Kidney glomerular epithelial cell (primary cell): ENCODE results near the gene RASGRP3.

Source experiments
- DNase-seq: peaks from one replicate; lab custom pipeline; 2025; lab: John Stamatoyannopoulos, UW

RASGRP3 gene

DNA sequence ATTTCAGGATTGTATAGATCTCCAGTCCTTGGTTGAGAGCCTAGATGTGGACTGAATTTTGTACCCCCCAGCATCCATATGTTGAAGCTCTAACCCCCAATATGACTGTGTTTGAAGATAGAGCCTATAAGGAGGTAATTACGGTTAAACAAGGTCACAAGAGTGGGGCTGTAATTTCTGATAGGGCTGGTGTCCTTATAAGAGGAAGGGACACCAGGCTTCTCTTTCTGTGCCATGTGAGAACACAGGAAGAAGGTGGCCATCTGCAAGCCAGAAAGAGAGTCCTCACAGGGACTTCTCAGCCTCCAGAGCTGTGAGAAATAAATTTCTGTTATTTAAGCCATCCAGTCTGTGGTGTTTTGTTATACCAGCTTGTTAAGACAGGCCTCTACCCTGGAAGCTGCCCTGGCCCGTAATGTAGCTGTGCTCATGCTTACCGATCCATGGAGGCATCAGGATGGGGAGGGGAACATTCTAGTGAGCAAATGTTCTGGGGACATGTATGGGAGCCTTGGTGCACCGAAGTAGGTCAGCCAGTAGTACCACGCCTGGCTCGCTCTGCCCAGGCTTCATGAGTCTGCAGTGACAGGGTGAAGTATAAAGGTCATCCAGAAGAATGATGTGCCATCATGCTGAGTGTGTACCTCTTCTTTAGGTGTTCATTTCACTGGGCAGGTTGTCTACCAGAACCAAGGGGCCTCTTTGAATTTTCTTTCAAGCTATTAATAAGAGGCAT, 16.1 kb downstream of the RASGRP3 start:
- no peak for DNase-seq

DNA sequence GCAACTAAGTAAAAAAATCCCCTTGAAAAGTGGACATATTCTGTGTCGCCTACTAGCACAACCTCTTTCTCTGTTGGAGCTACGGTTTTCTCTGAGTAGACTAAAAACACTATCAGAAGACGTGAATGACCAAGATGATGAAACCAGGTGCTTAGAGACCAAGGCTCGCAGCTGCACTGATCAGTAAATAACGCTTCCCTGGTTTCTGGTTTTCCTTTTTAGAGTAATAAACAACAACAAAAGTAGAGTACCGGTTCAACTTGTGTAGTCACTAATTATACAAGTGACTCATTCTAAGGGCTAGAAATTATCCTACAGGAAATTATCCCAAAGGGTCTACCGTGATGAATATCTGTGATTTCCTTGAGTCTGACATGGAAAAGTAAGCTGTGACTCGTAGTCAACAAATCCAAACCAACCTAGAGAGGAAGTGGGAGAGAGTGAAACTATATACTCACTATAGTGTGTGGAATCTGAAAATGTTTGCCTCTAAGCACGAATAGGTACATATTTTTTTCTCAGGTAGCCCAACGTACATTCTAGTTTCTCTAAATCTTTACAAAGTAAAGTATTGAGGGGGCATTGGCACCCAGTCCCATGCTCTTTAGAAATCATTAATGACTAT, 17.8 kb downstream of the RASGRP3 start:
- peak; percentile 33 for DNase-seq

DNA sequence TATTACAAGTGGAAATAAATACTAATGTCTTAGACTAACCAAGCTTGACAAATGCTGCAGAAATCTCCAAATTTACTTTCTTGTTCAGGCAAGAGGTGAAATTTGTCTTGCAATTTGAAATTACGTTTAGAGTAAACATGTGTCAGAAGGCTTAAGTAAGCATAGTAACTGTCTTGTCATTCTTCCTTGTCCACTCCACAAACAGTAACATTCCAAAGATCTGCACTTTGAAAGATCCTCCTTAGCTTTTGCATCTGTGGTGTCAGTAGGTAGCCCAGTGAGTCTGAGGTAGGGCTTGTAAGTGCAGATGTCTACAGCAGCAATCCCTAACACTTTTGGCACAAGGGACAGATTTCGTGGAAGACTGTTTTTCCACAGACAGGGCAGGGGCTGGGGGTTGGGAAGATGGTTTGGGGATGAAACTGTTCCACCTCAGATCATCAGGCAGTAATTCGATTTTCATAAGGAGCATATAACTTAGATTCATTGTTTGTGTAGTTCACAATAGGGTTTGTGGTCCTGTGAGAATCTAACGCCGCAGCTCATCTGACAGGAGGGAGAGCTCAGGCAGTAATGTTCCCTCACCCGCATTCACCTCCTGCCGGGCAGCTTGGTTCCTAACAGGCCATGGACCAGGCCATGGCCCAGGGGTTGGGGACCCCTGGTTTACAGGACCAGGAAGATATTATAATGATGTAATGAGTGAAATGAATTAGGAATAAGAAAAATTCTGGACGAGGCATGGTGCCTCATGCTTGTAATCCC, 18.6 kb downstream of the RASGRP3 start:
- DNase-seq, result no peak

DNA sequence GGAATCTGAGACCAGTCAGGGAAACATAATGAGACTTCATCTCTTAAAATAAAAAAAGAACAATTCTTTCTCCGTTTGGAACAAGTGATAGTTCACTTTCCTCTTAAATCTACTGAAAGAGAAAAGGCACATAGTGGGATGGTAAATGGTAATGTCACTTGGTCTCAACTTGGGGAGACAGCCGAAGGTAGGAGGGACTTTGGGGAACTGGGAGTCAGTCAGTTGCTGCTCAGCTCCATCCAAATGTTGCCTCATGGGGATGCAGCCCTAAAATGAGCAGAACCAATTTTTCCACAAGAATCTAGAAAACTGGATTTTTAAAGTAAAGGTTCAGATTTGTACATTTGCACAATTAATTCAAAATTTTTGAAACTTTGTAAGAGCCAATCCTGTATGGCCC, 19.2 kb downstream of the RASGRP3 start:
- DNase-seq, result no peak

DNA sequence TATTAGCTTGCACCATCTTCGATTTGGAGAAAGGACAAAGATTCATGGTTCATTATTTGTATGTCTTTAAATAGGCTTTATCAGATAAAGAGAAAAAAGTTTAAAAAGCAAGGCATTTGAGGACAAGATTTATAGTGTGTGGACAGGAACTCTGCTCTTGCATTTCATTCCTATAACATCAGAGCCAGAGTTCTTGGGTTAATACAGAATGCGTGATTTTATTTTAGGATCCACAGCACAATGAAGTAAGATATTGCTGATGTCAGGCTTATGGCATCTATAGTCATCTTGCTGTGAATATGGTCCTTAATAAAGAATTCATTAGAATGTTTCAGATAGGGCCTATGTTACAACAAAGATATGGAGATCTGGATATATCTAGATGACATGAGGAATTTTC, 19.7 kb downstream of the RASGRP3 start:
- no peak for DNase-seq

GRCh38 chr2:33496726-33497125, 20.3 kb downstream of the RASGRP3 start:
- no peak for DNase-seq

DNA sequence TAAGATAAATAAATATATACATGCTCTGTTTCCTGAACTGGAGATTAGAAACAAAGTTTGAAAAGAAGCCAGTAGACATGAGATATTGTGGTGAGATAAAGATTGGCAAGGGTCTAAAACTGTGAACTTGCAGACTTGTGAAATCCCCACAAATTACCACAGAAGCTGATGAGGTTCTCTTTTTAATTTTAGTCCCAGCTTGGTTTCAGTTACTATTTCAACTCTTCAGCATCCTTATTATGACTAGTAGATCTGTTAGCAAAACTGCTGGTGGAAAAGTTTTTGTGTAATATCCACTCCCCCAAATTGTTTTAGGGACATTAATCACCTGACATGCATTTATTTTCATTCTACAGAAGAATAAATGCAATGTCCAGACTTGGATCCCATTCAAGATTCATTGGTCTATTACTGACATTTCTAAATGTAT, 20.8 kb downstream of the RASGRP3 start:
- DNase-seq, result no peak

GRCh38 chr2:33498291-33498956, 22.0 kb downstream of the RASGRP3 start:
- no peak for DNase-seq

GRCh38 chr2:33500177-33500576, 23.7 kb downstream of the RASGRP3 start:
- DNase-seq, result no peak

- no peak for DNase-seq
Measured at GRCh38 chr2:33502025-33502424, 25.6 kb downstream of the RASGRP3 start.

- DNase-seq, result no peak
Measured at GRCh38 chr2:33503002-33503401, 26.6 kb downstream of the RASGRP3 start.

DNA sequence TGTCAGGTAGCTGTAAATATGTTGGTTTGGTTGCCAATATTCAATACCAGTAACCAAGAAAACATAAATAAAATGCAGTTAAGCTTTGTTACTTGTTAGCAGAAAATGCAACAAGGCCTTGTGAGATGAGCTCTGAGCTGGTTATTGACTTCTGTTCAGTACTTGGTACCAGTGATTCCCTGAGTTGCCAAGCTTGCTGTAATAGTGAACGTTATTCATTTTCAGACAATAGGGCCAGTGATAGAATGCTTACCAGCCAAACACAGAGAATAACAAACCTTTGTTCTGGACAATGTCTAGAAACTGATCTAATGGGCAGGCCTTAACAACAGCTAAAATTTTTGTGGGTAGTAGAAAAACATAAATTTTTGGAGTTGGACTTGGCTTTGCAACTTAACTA, 29.5 kb downstream of the RASGRP3 start:
- DNase-seq, result no peak

GRCh38 chr2:33509908-33510585, 33.6 kb downstream of the RASGRP3 start:
- DNase-seq, result no peak

DNA sequence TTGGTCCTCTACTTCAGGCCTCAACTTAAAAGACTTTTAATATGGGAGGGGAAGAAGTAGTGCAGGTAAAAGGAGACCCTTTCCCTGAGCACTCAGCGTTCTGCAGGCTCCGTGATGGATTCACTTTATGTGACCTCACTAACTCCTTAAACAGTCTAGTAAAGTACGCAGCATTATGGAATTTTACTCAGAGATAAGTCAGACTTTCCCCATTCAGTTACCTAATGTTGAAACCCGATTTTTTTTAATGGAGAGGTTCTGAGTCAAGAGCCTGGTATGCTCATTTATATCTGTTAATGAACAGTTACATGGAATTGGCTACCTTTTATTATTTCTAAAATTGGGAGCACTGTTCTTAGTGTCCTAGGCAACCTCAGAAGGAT, 34.1 kb downstream of the RASGRP3 start:
- no peak for DNase-seq

DNA sequence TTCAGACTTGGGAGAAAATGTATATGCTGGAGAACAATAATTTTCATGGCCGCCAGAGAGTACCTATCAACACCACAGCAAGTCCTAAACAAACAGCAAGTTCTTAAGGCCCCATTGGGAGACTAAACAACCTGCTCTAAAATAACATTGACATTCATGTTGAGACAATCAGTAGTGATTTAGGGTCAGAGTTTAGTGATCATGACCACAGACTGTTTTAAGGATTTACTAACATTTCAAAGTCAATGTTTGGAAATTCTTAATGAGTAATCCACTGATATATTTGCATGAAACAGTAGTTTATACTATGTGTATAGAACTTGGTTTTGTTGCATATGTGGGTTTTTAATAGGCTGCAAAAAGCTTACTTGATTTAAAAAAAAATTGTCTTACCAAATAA, 34.7 kb downstream of the RASGRP3 start:
- no peak for DNase-seq

DNA sequence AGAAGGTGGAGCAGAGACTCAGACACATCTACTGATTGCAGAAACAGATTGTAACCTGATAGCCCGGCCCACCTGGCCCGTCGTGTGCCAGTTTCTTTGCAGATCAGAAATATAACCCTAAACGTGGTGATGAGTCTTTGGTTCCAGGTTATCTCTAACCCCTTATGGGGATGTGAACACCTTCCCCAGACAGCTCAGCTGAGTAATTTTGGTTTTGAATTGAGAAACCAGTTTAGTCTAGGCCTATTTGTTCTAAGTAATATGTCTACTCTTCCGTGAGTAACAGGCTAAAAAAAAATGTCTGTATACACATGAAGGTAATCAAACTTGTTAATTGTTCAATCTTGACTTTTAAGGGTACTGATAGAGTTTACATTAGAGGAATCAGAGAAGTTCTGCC, 35.7 kb downstream of the RASGRP3 start:
- DNase-seq, result no peak

GRCh38 chr2:33513480-33513879, 37.0 kb downstream of the RASGRP3 start:
- DNase-seq, result no peak

- no peak for DNase-seq
Measured at GRCh38 chr2:33516456-33516995, 40.1 kb downstream of the RASGRP3 start.

DNA sequence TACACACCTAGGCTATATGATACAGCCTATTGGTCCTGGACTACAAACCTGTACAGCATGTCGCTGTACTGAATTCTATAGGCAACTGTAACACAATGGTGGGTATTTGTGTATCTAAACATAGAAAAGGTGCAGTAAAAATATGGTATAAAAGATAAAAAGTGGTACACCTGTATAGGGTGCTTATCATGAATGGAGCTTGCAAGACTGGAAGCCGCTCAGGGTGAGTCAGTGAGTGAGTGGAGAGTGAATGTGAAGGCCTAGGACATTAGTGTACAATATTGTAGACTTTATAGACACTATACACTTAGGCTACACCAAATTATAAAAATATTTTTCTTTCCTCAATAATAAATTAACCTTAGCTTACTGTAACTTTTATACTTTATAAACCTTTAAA, 41.8 kb downstream of the RASGRP3 start:
- no peak for DNase-seq

DNA sequence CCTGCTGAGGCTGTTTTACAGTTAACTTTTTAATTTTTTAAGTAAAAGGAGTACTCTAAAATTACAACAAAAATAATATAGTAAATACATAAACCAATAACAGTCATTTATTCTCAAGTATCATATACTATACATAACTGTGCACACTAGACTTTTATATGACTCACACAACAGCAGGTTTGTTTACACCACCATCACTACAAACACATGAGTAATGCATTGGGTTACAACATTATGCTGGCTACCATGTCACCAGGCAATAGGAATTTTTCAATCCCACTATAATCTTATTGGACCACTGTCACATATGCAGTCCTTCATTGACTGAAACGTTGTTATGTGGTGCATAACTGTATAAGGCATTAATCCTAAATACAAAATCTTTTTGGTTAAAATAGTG, 42.5 kb downstream of the RASGRP3 start:
- DNase-seq, result no peak

DNA sequence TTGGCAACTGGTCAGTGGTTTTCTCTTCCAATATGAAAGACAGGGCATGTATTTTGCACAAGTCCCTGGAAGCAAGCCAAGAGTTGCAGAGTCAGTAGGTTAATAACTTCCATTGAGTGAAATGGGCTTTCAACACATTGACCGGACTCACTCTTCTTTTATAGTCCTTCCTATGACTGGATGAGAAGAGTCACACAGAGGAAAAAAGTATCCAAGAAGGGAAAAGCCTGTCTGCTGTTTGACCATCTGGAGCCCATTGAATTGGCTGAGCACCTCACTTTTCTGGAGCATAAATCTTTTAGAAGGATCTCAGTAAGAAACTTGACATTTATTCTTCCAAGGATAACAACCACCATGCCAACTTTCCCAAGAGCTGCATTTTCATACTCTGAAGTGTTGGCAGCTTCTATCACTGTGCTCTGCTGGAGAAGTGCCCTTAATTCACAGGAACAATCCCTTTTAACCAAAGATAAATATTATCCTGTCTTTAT, 45.4 kb downstream of the RASGRP3 start:
- DNase-seq, result no peak

- DNase-seq, result no peak
Measured at GRCh38 chr2:33522576-33522975, 46.1 kb downstream of the RASGRP3 start.
